ENCODE results near the gene ASPSCR1.
"Not testable (repeated sequence)": the region's sequence is repeated elsewhere in the genome, so short reads cannot be mapped to it uniquely, and the experiment has no call there.

DNA sequence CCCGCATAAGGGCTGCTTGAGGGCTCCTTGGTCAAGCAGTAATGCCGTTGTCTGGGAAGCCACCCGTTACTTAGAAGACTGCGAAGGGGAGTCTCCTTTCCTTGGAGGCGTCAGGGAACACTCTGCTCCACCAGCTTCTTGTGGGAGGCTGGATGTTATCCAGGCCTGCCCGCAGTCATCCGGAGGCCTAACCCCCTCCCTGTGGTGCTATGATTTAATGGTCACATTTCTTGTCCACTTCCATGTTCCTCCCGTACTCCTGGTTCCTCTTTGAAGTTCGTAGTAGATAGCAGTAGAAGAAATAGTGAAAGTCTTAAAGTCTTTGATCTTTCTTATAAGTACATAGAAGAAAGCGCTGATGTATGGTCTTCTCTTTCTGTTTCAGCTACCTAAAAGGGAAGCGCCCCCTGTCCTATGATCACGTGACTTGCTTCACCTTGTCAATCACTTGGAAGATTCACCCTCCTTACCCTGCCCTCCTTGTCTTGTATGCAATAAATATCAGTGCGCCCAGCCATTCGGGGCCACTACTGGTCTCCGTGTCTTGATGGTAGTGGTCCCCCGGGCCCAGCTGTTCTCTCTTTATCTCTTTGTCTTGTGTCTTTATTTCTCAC lies 61.5 kb downstream of the ASPSCR1 start:
- TF ChIP-seq EZH2 (IDR thresholded peaks at IDR 0.05; ENCODE audit: low read depth, low read length, severe bottlenecking); KDM1A (IDR thresholded peaks at IDR 0.05; ENCODE audit: borderline replicate concordance, low read length); CTCF (IDR thresholded peaks at IDR 0.05; ENCODE audit: control extremely low read depth in 1 of 3, insufficient read depth in 1 of 3, low read depth in 1 of 3, low read length in 3 of 3); CEBPB (IDR thresholded peaks at IDR 0.05; ENCODE audit: low read depth, low read length): not testable (repeated sequence)
- TF ChIP-seq, protein P1, sequence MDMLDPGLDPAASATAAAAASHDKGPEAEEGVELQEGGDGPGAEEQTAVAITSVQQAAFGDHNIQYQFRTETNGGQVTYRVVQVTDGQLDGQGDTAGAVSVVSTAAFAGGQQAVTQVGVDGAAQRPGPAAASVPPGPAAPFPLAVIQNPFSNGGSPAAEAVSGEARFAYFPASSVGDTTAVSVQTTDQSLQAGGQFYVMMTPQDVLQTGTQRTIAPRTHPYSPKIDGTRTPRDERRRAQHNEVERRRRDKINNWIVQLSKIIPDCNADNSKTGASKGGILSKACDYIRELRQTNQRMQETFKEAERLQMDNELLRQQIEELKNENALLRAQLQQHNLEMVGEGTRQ (IDR thresholded peaks at IDR 0.05; ENCODE audit: low read length) = not testable (repeated sequence)
